ENCODE results near the gene SLC6A5.

Gene SLC6A5

GRCh38 chr11:20596205-20597153, 2.9 kb upstream of the SLC6A5 start:
- no peak for DNase-seq (ENCODE audit: low read depth)

- no peak for DNase-seq (ENCODE audit: low read depth)
These were observed 2.2 kb upstream of the SLC6A5 start for GRCh38 chr11:20597154-20597679.

GRCh38 chr11:20597680-20598484, 1.5 kb upstream of the SLC6A5 start:
- DNase-seq (ENCODE audit: low read depth): no peak

GRCh38 chr11:20598492-20598891, 916 bp upstream of the SLC6A5 start:
- no peak for DNase-seq (ENCODE audit: low read depth)

GRCh38 chr11:20600020-20600346, 575 bp downstream of the SLC6A5 start:
- no peak for DNase-seq (ENCODE audit: low read depth)

GRCh38 chr11:20600551-20600950, 1.1 kb downstream of the SLC6A5 start:
- no peak for DNase-seq (ENCODE audit: low read depth)

- DNase-seq (ENCODE audit: low read depth): no peak
These were observed 2.0 kb downstream of the SLC6A5 start for GRCh38 chr11:20601221-20601914.

GRCh38 chr11:20604295-20604803, 4.9 kb downstream of the SLC6A5 start:
- DNase-seq (ENCODE audit: low read depth): no peak

GRCh38 chr11:20604864-20605601, 5.6 kb downstream of the SLC6A5 start:
- no peak for DNase-seq (ENCODE audit: low read depth)

GRCh38 chr11:20605602-20606091, 6.2 kb downstream of the SLC6A5 start:
- no peak for DNase-seq (ENCODE audit: low read depth)

- no peak for DNase-seq (ENCODE audit: low read depth)
These were observed 9.5 kb downstream of the SLC6A5 start for GRCh38 chr11:20608934-20609333.

- DNase-seq (ENCODE audit: low read depth): no peak
These were observed 10.6 kb downstream of the SLC6A5 start for GRCh38 chr11:20609727-20610707.

GRCh38 chr11:20610825-20611224, 11.4 kb downstream of the SLC6A5 start:
- no peak for DNase-seq (ENCODE audit: low read depth)

GRCh38 chr11:20611445-20611844, 12.0 kb downstream of the SLC6A5 start:
- DNase-seq (ENCODE audit: low read depth): no peak

- DNase-seq (ENCODE audit: low read depth): no peak
These were observed 12.5 kb downstream of the SLC6A5 start for GRCh38 chr11:20611892-20612291.

GRCh38 chr11:20612416-20612815, 13.0 kb downstream of the SLC6A5 start:
- DNase-seq (ENCODE audit: low read depth): no peak

- DNase-seq (ENCODE audit: low read depth): no peak
These were observed 17.5 kb downstream of the SLC6A5 start for GRCh38 chr11:20616920-20617319.

GRCh38 chr11:20617346-20618005, 18.1 kb downstream of the SLC6A5 start:
- no peak for DNase-seq (ENCODE audit: low read depth)

GRCh38 chr11:20618083-20618482, 18.7 kb downstream of the SLC6A5 start:
- DNase-seq (ENCODE audit: low read depth): no peak

Data from HS-5 (cell line).